HepG2 (cell line): ENCODE results near the gene TLK1. TPM values are rescaled to one million over a fixed set of nuclear protein-coding genes. Genes with fewer than 3 reads are reported as not detected.

Experiments used
- DMAP1 ChIP-seq: IDR thresholded peaks from 2 replicates; pipeline ENCODE4 v1.6.1; 2016
- GFI1 ChIP-seq: sonication (generic); formaldehyde crosslinking; IDR thresholded peaks from 2 replicates; pipeline ENCODE4 v1.5.0; 2020; ENCODE audit warnings: missing genetic modification reagents, mild to moderate bottlenecking, borderline replicate concordance
- PITX1 ChIP-seq: sonication (generic); formaldehyde crosslinking; IDR thresholded peaks from 2 replicates; pipeline ENCODE4 v1.5.1; 2020; ENCODE audit warnings: mild to moderate bottlenecking, missing genetic modification reagents
- STAT6 ChIP-seq: sonication (generic); formaldehyde crosslinking; IDR thresholded peaks from 2 replicates; pipeline ENCODE4 v1.4.0; 2020; ENCODE audit warnings: missing genetic modification reagents, mild to moderate bottlenecking, borderline replicate concordance
- THAP7 ChIP-seq: sonication (generic); formaldehyde crosslinking; IDR thresholded peaks from 2 replicates; pipeline ENCODE4 v1.8.1; 2023; ENCODE audit warnings: mild to moderate bottlenecking, missing genetic modification reagents
- ZNF331 ChIP-seq: sonication (generic); formaldehyde crosslinking; IDR thresholded peaks from 2 replicates; pipeline ENCODE4 v1.4.0; 2020; ENCODE audit warnings: missing genetic modification reagents
- ZNF841 ChIP-seq: sonication (generic); formaldehyde crosslinking; IDR thresholded peaks from 2 replicates; pipeline ENCODE4 v1.8.1; 2023; ENCODE audit warnings: missing genetic modification reagents, borderline replicate concordance
- polyA plus RNA-seq, 8 experiments: library from polyadenylated mRNA; depleted of rRNA in 3 of 8; stranded (reverse) in 7 of 8; unstranded in 1 of 8; fragments of >200 nt; fragmentation: Illumina TruSeq in 4 of 8; extraction: Trizol in 4 of 8; gene quantifications; 2 replicates each; pipeline versions ENCODE4 v1.2.1 to v1.2.3, GENCODE V29; 2011 to 2016; ENCODE audit warnings: low read depth in 4 of 8, missing spikeins in 1 of 8, mixed read lengths in 1 of 8; ENCODE audit not compliant: insufficient read depth in 1 of 8
- total RNA-seq, 5 experiments: library from RNA; depleted of rRNA; stranded (reverse); fragments of >200 nt; fragmentation: Illumina TruSeq; extraction: Trizol; gene quantifications; 2 replicates each; pipeline ENCODE4 v1.2.3, GENCODE V29; 2016; ENCODE audit warnings: low read depth in 1 of 5
- TF ChIP-seq, protein P1 (sequence below): sonication (generic); formaldehyde crosslinking; IDR thresholded peaks from 2 replicates; pipeline ENCODE4 v1.4.0; 2020; ENCODE audit warnings: missing genetic modification reagents, low read depth, mild to moderate bottlenecking, borderline replicate concordance
- TF ChIP-seq, protein P2 (sequence below): sonication (generic); formaldehyde crosslinking; IDR thresholded peaks from 2 replicates; pipeline ENCODE4 v1.5.1; 2020; ENCODE audit warnings: mild to moderate bottlenecking, missing genetic modification reagents, moderate library complexity
- TF ChIP-seq, protein P3 (sequence below): sonication (generic); formaldehyde crosslinking; IDR thresholded peaks from 2 replicates; pipeline ENCODE4 v1.4.0; 2020; ENCODE audit warnings: missing genetic modification reagents, borderline replicate concordance
- TF ChIP-seq, protein P4 (sequence below), 2 experiments: sonication (generic) in 1 of 2; formaldehyde crosslinking in 1 of 2; IDR thresholded peaks; 2 replicates each; pipeline versions ENCODE4 v1.4.0 to v1.6.1; 2018 to 2020; ENCODE audit warnings: missing genetic modification reagents in 2 of 2, borderline replicate concordance in 1 of 2, low read depth in 1 of 2, mild to moderate bottlenecking in 1 of 2, missing biosample characterization in 1 of 2
- TF ChIP-seq, protein P5 (sequence below): sonication (generic); formaldehyde crosslinking; IDR thresholded peaks from 2 replicates; pipeline ENCODE4 v1.8.1; 2023; ENCODE audit warnings: mild to moderate bottlenecking, moderate library complexity, missing genetic modification reagents

TLK1 gene
- total and polyA plus RNA-seq, 2 of the 13 experiments (the other 11 are each of a cell fraction or from before 2014, with no cell fraction given) = 16.8 to 28.7 TPM

DNA sequence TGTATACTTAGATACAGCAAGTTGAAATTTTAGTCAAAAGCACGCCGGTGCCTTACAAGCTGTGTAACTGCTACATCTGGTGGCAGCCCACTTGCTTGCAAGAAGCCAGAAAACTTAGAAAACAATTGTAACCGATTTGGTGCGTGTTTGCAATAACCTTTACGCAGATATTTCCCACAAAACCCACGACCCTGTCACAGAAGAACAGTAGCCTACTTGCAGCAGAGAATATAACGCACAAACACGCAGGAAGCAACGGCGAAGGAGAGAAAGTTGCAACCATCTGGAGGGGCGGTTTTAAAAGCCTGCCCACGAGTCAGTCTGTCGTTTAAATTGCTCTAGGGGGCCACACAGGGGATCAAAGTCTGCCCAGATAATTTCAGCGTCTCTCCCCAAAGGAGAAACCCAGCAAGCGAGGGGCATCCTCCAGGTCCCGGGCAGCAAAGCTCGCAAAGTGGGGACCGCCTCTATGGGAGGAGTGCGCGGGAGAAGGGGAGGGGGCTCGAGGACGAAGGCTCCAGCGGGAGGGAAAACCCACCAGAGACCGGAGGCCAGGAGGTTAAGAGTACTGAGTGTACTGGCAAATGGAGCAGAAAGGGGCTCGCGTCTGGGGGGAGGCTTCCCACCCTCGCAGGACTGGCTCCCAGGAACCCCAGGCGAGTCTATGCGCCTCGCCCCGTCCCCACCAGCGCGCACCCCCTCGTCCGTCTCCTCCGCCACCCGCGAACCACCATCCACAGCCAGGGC lies 1.1 kb downstream of the TLK1 start (continued):
- 0 out of 2 replicates have a peak, but pooled peaks have one; percentile 40 for TF ChIP-seq ZNF841 (CRISPR knock-in tag)
- TF ChIP-seq, protein P1, sequence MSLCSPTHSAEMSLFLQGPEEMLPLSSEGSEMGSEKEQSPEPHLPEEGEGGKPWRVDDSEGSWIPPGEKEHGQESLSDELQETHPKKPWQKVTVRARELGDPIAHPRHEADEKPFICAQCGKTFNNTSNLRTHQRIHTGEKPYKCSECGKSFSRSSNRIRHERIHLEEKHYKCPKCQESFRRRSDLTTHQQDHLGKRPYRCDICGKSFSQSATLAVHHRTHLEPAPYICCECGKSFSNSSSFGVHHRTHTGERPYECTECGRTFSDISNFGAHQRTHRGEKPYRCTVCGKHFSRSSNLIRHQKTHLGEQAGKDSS (CRISPR knock-in tag) = no peak
- TF ChIP-seq, protein P2, sequence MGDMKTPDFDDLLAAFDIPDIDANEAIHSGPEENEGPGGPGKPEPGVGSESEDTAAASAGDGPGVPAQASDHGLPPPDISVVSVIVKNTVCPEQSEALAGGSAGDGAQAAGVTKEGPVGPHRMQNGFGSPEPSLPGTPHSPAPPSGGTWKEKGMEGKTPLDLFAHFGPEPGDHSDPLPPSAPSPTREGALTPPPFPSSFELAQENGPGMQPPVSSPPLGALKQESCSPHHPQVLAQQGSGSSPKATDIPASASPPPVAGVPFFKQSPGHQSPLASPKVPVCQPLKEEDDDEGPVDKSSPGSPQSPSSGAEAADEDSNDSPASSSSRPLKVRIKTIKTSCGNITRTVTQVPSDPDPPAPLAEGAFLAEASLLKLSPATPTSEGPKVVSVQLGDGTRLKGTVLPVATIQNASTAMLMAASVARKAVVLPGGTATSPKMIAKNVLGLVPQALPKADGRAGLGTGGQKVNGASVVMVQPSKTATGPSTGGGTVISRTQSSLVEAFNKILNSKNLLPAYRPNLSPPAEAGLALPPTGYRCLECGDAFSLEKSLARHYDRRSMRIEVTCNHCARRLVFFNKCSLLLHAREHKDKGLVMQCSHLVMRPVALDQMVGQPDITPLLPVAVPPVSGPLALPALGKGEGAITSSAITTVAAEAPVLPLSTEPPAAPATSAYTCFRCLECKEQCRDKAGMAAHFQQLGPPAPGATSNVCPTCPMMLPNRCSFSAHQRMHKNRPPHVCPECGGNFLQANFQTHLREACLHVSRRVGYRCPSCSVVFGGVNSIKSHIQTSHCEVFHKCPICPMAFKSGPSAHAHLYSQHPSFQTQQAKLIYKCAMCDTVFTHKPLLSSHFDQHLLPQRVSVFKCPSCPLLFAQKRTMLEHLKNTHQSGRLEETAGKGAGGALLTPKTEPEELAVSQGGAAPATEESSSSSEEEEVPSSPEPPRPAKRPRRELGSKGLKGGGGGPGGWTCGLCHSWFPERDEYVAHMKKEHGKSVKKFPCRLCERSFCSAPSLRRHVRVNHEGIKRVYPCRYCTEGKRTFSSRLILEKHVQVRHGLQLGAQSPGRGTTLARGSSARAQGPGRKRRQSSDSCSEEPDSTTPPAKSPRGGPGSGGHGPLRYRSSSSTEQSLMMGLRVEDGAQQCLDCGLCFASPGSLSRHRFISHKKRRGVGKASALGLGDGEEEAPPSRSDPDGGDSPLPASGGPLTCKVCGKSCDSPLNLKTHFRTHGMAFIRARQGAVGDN (CRISPR knock-in tag) = peak; percentile 63
- TF ChIP-seq, protein P3, sequence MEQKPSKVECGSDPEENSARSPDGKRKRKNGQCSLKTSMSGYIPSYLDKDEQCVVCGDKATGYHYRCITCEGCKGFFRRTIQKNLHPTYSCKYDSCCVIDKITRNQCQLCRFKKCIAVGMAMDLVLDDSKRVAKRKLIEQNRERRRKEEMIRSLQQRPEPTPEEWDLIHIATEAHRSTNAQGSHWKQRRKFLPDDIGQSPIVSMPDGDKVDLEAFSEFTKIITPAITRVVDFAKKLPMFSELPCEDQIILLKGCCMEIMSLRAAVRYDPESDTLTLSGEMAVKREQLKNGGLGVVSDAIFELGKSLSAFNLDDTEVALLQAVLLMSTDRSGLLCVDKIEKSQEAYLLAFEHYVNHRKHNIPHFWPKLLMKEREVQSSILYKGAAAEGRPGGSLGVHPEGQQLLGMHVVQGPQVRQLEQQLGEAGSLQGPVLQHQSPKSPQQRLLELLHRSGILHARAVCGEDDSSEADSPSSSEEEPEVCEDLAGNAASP (CRISPR knock-in tag) = 0 out of 2 replicates have a peak, but pooled peaks have one; percentile 9
- TF ChIP-seq, protein P4, sequence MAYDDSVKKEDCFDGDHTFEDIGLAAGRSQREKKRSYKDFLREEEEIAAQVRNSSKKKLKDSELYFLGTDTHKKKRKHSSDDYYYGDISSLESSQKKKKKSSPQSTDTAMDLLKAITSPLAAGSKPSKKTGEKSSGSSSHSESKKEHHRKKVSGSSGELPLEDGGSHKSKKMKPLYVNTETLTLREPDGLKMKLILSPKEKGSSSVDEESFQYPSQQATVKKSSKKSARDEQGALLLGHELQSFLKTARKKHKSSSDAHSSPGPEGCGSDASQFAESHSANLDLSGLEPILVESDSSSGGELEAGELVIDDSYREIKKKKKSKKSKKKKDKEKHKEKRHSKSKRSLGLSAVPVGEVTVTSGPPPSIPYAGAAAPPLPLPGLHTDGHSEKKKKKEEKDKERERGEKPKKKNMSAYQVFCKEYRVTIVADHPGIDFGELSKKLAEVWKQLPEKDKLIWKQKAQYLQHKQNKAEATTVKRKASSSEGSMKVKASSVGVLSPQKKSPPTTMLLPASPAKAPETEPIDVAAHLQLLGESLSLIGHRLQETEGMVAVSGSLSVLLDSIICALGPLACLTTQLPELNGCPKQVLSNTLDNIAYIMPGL (CRISPR knock-in tag; IDR thresholded peaks at IDR 0.05; ENCODE audit: borderline replicate concordance in 1 of 2, low read depth in 1 of 2) = peak; percentile 74 to 87
- no peak for TF ChIP-seq STAT6 (CRISPR knock-in tag)
- TF ChIP-seq, protein P5, sequence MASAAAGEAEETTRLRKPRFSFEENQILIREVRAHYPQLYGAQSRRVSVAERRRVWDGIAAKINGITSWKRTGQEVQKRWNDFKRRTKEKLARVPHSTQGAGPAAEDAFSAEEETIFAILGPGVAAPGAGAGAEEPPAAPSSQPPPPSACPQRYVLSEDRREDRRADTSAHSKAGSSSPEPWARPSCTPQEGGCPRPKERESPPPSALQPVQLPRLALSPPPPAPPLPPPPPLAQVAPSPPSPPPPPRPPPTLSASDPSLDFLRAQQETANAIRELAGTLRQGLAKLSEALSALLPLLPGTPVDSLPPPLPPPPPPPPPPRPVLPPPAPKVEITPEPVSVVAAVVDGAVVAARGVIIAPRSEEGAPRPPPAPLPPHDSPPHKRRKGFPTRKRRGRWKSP = peak; percentile 86
- peak; percentile 60 for TF ChIP-seq PITX1 (CRISPR knock-in tag)
- TF ChIP-seq THAP7 (CRISPR knock-in tag) = no peak
- TF ChIP-seq DMAP1 (CRISPR knock-in tag) = no peak; the same call in 1 of the 2 replicates
- 0 out of 2 replicates have a peak, but pooled peaks have one; percentile 7 for TF ChIP-seq GFI1
- no peak for TF ChIP-seq ZNF331 (CRISPR knock-in tag)
